ENCODE measurements around the gene FRMD5.

GRCh38 chr15:44028349-44028748, 166.7 kb downstream of the FRMD5 start:
- TF ChIP-seq CTCF (IDR thresholded peaks at IDR 0.05) (no peak), EP300 (IDR thresholded peaks at IDR 0.05) (no peak), POLR2A (IDR thresholded peaks at IDR 0.05) (no peak), POLR2AphosphoS5 (IDR thresholded peaks at IDR 0.05) (no peak)

Data from sigmoid colon (tissue), 4 donors.